HuH-7.5 (cell line): ENCODE data around the gene NXNL2.

Experiments
- DNase-seq: peaks from one replicate; pipeline ENCODE4 v3.0.0; 2011; ENCODE audit warnings: low spot score

The NXNL2 gene

GRCh38 chr9:88534456-88535225, at the start of gene NXNL2:
Gene NXNL2 (plus strand): TSS chr9:88535178. CDS start chr9:88535435, 257 bp downstream.
- peak; percentile 77 for DNase-seq

GRCh38 chr9:88488166-88488565, 46.8 kb upstream of the NXNL2 start:
- no peak for DNase-seq

DNA sequence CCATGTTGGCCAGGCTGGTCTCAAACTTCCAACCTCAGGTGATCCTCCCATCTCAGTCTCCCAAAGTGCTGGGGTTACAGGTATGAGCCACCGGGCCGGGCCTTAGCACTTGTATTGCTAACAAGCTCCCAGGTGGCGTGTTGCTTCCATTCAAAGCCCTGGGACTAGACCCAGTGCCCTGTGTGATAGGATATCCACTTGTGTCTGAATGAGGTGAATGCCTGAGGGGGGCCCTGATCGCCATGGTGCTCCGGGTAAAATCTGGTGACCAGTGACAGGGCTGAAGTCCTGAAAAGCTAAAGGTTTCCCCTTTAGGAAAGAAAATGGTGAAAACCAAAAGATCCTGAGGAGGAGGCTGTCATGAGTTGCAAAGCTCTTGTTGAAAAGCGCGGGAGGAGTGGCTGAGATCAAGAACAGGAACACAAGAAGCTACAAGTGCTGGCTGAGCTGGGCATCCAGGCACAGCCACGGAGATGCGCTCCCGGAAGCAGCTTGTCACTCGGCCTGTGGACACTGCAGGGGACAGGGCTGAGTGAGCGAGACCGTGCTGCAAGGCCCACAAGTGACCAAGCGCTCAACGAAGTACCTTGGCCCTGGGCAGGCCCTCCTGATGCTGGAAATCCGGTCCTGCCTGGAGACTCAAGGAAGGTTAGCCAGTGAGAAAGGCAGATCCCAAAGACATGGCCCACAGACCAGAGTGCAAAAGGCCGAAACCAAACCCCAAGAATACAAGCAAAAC, 39.8 kb upstream of the NXNL2 start:
- DNase-seq, result no peak

DNA sequence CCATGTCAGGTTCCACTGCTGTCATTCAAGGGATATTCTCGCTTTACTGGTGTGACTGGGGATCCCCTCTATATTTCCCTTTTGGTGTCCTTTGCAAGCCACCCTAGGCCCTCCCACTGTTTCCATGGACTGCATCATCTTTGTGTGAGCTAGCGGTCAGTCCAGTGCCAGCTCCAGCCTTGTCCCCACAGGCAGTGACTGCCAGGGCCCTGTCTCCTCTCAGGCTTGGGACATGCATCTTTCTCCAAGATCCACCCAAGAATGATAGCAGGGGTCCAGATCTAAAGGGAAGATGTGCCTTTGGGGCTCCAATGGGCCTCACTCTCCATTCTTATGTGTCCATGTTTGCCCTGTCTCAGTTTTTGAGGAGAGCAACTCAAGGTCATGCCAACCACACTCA, 37.8 kb upstream of the NXNL2 start:
- no peak for DNase-seq

DNA sequence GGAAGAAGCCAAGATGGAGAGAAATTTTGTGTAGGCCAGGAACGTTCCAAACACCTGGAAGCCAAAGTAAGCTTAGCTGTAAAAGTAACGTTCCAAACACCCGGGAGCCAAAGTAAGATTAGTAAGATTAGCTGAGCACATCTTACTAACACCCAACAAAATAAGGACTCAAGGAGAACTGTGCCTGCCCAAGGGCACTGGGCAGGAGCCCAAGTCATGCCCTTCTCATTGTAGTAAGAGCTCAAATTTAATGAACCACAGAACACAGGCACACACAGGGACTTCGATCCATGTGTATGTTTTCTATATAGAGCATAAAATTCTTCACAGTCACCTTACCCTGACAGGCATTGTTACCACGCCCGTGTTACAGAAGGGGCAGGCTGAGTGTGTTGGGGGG, 36.1 kb upstream of the NXNL2 start:
- DNase-seq, result no peak

GRCh38 chr9:88501086-88501485, 33.9 kb upstream of the NXNL2 start:
- no peak for DNase-seq

GRCh38 chr9:88502552-88503034, 32.4 kb upstream of the NXNL2 start:
- DNase-seq, result no peak

- no peak for DNase-seq
Observed at GRCh38 chr9:88503081-88503844, 31.7 kb upstream of the NXNL2 start.

DNA sequence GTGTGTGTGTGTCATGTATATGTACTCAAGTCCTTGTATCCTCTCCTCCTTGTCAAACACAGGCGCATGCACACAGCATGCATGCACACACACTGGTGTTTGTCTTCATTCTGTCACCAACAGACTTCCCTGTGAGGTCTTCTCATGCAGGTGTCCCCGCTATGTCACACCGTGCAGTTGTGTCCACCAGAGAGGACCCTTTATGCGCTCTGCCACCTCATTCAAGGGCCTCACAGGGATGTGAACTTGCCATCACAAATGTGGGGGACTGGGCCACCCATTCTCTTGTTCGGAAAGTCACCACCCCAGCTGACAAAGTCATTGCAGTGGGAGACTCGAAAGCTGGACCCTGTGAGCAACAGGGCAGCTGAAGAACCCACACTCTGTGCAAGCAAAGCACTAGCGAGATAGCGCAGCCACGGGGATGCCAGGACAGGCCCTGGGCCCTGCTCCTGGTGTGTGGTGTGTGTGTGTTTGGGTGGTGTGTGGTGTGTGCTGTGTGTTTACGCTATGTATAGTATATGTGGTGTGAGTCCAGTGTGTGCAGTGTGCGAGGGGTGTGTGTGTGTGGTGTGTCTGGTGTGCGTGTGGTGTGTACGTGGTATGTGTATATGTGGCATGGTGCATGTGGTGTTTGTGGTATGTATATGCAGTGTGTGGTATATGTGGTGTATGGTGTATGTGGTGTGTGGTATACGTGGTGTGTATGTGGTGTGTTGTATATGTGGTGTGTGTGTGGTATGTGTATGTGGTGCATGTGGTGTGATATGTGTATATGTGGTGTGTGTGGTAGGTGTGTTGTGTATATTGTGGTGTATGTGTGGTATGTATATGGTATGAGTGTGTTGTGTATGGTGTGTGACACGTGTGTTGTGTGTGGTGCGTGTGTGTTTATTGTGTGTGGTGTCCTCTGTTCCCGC, 30.9 kb upstream of the NXNL2 start:
- no peak for DNase-seq

- DNase-seq, result no peak
Observed at GRCh38 chr9:88508326-88508725, 26.7 kb upstream of the NXNL2 start.

DNA sequence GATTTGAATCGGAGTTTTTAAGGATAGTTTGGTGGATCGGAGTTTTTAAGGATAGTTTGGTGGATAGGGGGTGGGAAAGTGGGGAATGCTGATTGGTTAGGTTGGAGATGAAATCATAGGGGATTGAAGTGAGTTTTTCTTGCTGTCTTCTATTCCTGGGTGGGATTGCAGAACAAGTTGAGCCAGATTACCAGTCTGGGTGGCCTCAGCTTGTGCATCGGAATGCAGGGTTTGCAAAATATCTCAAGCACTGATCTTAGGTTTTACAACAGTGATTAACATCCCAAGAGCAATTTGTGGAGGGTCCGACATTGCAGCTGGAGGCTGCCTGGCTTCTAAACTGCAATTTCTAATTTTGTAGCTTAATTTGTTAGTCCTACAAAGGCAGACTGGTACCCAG, 23.1 kb upstream of the NXNL2 start:
- no peak for DNase-seq

GRCh38 chr9:88514247-88514646, 20.7 kb upstream of the NXNL2 start:
- no peak for DNase-seq

GRCh38 chr9:88521308-88521707, 13.7 kb upstream of the NXNL2 start:
- DNase-seq, result no peak

GRCh38 chr9:88522360-88522759, 12.6 kb upstream of the NXNL2 start:
- no peak for DNase-seq

DNA sequence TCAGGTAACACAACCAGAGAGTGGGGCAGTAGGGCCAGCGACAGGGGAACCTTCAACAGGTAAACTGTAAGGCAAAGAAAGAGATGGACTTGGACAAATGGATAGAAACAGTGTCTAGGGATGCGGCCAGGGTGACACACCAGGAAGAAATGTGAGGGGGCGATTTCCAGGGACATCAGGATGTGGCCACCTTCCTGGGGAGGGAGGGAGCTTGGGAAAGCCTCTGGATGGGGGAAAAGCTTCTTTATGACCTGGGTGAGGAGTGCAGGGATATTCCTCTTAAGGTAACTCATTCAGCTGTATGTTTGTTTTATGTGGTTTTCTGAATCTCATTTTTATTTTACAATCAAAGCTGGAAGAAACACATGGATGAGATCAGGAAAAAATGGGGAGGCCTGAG, 11.9 kb upstream of the NXNL2 start:
- no peak for DNase-seq

- no peak for DNase-seq
Observed at GRCh38 chr9:88524911-88525310, 10.1 kb upstream of the NXNL2 start.

GRCh38 chr9:88527618-88528017, 7.4 kb upstream of the NXNL2 start:
- DNase-seq, result no peak

- no peak for DNase-seq
Observed at GRCh38 chr9:88528080-88528790, 6.7 kb upstream of the NXNL2 start.

GRCh38 chr9:88529496-88529895, 5.5 kb upstream of the NXNL2 start:
- DNase-seq, result no peak

DNA sequence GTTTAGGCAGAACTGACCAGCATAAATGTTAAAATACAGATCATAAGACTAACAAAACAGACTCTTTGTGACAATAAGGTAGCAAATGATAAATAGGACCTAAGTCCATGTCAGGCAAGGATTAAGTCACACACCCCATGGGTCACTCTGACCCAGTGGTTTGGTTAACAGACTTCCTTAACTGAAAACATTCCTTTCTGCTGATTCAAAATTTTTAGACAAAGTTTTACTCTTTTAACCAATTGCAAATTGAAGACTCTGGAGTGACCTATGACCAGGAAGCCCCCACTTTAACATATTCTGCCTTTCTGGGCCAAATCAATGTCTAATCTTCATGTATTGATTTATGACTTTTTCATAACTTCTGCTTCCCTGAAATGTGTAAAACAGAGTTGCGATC, 4.9 kb upstream of the NXNL2 start:
- no peak for DNase-seq
